GM21717 (cell line): Measurements from ENCODE around the gene FIGNL1.

Experiments
- ATAC-seq: cut with Tn5 transposase; IDR thresholded peaks from one replicate; pipeline ENCODE4 v1.9.1; 2021; ENCODE audit warnings: mild to moderate bottlenecking, moderate library complexity; ENCODE audit not compliant: unreplicated experiment

The FIGNL1 gene

DNA sequence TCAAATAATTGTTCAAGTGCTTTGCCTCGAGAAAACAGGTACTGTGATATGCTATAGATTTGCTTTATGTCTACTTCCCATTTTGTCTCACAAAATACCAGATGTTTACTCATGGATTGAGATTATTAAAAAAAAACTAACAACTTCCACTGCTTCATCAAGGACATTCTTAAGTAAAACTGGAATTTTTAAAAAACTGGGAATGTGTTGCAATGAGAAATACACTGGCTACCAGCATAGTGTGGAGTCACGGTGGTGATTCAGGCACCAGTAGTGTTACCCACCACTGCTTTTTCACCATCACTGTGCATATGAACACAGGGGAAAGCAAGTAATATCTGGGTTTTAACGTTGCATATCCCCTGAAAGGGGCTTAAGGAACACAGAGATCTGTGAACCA, 21.2 kb downstream of the FIGNL1 start:
- ATAC-seq, result no peak

DNA sequence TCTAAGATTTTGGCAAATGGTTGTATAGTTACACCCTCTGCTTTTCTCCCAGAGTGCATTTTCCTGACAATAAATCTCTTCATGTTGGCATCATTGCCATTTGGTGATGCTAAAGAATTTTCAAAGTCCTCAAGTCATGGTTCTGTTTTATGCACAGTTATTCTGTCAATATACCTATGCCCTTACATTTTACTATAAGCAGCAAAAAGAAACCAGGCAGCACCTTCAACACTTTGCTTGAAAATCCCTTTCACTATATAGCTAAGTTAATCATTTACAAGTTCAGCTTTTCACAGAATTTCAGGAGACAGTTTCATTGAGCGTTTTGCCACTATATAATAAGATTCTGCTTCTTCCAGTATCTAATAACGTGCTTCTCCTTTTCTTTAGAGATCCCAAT, 22.6 kb downstream of the FIGNL1 start:
- ATAC-seq, result no peak

DNA sequence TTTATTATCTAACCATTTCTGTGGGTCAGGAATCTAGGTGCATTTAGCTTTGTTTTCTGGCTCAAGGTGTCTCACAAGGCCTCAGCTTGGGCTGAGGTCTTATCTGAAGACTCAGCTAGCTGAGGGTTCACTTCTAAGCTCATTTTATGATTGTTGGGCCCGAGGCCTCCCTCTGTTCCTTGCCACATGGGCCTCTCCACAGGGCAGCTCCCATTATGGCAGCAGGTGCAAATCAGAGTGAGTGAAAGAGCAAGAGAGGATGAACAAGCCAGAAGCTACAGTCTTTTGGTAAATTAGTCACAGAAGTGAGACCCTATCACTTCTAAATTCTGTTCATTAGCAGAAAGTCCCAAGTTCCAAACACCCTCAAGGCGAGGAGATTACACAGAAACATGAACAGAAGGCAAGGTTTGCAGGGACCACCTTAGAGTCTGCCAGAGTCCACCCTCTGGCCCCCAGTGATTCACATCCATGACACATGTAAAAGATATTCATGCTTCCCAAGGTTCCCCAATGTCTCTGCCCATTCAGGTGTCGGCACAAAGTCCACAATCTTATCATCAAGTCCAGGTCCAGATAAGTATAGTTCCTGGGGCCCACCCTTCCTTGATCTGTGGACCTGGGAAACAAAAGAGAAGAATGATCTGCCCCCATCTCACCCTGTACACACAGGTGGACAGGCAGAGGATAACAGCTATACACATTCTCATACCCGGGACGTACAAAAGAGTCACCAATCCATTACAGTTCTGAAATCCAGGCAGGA, 23.7 kb downstream of the FIGNL1 start:
- ATAC-seq, result no peak

- ATAC-seq, result no peak
These were observed 24.8 kb downstream of the FIGNL1 start for GRCh38 chr7:50425318-50425717.

DNA sequence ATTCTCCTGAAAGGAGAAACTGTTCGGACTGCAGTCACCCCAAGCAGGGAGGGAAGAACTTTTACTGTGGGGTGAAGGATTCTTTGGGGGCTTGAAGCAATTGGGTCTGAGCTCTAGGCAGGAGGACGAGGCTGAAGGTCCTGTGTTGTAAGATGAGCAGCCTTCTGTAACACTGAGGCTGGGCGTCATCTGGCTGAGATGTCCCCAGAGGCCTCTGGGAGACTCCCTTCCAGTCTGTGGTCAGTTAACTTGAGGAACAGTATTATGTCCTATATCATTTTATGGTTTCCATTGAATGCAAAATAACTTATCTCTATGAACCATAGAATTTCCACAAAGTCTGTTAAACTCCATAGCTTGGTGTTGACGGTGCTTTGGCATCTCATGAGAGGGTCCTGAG, 26.3 kb downstream of the FIGNL1 start:
- ATAC-seq, result no peak

DNA sequence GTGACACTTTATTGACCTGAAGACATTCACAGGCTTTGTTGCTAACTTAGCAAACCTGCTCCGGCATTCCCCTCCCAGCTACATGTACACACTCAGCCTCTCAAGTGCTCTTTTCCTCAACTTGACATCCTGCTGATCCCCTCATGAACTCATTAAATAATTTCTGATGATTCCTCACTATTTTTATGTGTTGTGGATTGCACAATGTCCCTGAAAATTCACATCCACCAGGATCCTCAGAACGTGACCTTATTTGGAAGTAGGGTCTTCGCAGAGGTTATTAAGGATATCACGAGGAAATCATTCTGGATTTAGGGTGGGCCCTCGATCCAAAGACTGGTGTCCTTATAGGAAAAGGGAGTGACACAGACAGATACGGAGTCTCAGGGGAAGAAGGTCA, 27.3 kb downstream of the FIGNL1 start:
- ATAC-seq, result no peak

- ATAC-seq, result no peak
These were observed 29.1 kb downstream of the FIGNL1 start for GRCh38 chr7:50421043-50421442.

- ATAC-seq, result no peak
These were observed 31.4 kb downstream of the FIGNL1 start for GRCh38 chr7:50418526-50419290.

GRCh38 chr7:50418086-50418515, 32.0 kb downstream of the FIGNL1 start:
- peak; percentile 84 for ATAC-seq

GRCh38 chr7:50416527-50417182, 33.5 kb downstream of the FIGNL1 start:
- peak; percentile 82 for ATAC-seq

DNA sequence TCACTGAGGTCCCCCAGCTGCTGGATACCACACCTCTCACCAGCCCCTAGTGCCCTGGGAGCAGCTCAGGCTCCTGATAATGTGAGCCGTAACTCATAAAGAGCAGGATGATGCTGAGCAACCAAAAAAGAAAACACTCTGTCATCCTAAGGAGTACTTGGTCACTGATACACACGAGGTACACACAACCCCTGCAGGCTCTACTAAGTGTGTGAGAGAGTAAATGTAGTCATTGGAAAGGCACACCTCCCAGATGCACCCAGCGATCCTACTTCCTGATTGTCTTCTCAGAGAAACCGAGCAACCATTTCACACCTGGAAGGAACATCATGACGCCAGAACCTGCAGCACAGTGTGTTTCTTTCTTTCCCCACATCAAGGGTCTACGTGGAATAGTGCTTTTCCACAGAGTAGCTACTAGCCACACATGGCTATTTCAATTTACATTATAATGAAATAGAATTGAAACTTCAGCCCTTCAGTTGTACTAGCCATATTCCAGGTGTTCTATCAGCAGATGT, 34.2 kb downstream of the FIGNL1 start:
- no peak for ATAC-seq

DNA sequence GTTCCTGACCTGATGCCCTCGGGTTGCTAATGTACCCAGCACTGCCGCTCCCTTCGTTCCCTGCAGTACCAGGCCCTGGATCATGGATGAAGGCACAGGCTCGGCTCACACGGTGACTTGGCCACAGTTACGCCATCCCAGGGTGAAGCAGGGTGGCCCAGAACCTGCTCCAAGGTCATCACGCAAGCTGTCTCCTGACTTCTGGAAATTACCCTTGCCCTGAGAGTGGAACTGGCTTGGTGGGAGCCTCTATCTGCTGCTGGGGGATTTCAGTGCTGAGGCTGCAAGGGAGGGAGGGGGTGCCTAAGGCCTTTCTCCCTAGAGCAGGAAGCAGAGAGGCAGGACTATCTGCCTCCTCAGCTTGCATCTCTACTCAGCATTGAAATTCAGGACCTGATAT, 36.6 kb downstream of the FIGNL1 start:
- no peak for ATAC-seq

GRCh38 chr7:50412973-50413372, 37.2 kb downstream of the FIGNL1 start:
- no peak for ATAC-seq

DNA sequence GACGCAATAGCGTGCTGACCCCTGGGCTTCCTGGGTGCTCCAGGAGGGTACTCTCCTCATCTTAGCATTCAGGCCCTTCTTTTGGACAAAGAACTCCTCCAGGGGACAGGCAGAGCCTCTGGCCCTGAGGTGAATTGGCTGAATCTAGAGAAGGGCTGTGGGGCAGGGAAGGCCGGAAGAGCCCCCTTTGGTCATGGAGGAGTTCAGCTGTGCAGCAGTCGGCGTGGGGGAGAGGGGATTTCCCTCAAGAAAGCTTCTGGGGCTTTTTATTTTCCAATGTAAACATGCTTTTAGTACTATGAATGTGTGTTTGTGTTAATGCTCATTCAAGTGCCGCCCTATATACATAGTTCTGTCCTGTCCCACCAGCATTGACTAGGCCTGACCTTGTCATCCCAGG, 38.8 kb downstream of the FIGNL1 start:
- ATAC-seq, result peak; percentile 21

- peak; percentile 65 for ATAC-seq
These were observed 40.0 kb downstream of the FIGNL1 start for GRCh38 chr7:50409856-50410745.

GRCh38 chr7:50406935-50407334, 43.2 kb downstream of the FIGNL1 start:
- no peak for ATAC-seq

DNA sequence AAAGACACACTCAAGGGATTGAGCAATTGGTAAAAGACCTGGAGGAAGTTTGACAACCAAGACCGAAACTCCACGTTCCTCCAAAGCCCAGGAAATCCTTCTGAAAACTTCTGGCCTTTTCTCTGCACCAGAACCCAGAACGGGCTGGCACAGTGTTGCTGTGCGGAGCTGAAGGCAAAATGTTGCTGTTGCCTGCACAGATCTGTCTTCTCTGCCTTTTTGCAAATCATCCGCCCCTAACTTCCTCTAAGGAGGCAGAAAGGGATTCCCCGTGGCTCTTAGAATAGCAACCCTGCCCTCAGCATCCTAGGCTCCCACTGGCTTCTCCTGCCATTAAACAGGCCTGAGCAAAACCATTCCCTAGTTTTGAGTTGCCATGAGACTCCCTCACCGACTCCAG, 44.9 kb downstream of the FIGNL1 start:
- ATAC-seq, result no peak

DNA sequence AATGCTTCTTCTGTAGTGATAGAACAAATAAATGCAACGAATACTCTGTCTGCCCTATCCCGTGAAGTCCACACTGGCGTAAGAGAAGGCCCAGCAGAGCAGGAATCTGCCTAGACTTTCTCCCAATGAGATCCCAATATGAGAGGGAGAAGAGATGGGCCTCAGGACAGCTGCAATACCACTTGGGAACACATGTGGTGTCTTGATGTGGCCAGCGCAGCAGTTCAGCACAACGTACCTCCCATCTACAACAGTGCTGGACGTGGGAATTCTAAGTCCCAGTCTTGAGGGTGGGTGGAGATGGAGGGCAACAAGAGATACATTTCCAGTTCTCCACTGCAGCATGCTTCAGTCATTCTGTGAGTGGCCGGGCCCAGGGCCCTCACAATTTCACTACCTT, 45.8 kb downstream of the FIGNL1 start:
- ATAC-seq, result no peak

GRCh38 chr7:50400114-50400513, 50.0 kb downstream of the FIGNL1 start:
- ATAC-seq, result no peak

- ATAC-seq, result no peak
These were observed 50.5 kb downstream of the FIGNL1 start for GRCh38 chr7:50399635-50400034.

- no peak for ATAC-seq
These were observed 50.9 kb downstream of the FIGNL1 start for GRCh38 chr7:50399206-50399605.
